PC-3 (cell line): ENCODE measurements around the gene ACOXL. TPM values are rescaled to one million over a fixed set of nuclear protein-coding genes. Genes with fewer than 3 reads are reported as not detected.

Experiments
- ATAC-seq: fragments of 200-7000 bp; cut with Tn5 transposase; 2 replicates; pipeline ENCODE4 v1.9.1; 2020; ENCODE audit warnings: mild to moderate bottlenecking, moderate library complexity
- BruUV-seq: library from RNA; stranded (reverse); fragments of 400-500 nt; replicated peaks from 2 replicates; lab custom pipeline; 2021; lab: Mats Ljungman, UMichigan
- CTCF ChIA-PET: fragments of 300-600 bp; sonication (Branson Sonifier 250); formaldehyde crosslinking; loops from one replicate; lab custom pipeline; 2022; ENCODE audit warnings: antibody characterized with exemption; lab: Charles Lee
- POLR2A ChIA-PET: fragments of 300-600 bp; sonication (Branson Sonifier 250); formaldehyde crosslinking; loops from one replicate; lab custom pipeline; 2022; ENCODE audit warnings: antibody characterized with exemption; ENCODE audit not compliant: unreplicated experiment; lab: Charles Lee
- DNase-seq: peaks from one replicate; pipeline ENCODE4 v3.0.0-alpha.2; 2015
- H2AFZ ChIP-seq: fragments of 300-600 bp; sonication (generic); 2 replicates; pipeline ENCODE4 v1.6.0; 2016; ENCODE audit warnings: antibody characterized with exemption, low read length
- H3F3A ChIP-seq: fragments of 300-600 bp; sonication (generic); one replicate; pipeline ENCODE4 v1.6.0; 2017; ENCODE audit warnings: antibody characterized with exemption, low read length, control low read depth, mild to moderate bottlenecking; ENCODE audit not compliant: unreplicated experiment
- H3K27ac ChIP-seq: fragments of 300-600 bp; sonication (generic); 2 replicates; pipeline ENCODE4 v1.5.1; 2016; ENCODE audit warnings: mild to moderate bottlenecking, low read length
- H3K27me3 ChIP-seq: fragments of 300-600 bp; sonication (generic); 2 replicates; pipeline ENCODE4 v1.6.1; 2016; ENCODE audit warnings: low read length, mixed read lengths
- H3K36me3 ChIP-seq: fragments of 300-600 bp; sonication (generic); 2 replicates; pipeline ENCODE4 v1.6.1; 2016; ENCODE audit warnings: low read depth, mixed run types, low read length, mixed read lengths
- H3K4me1 ChIP-seq: fragments of 300-600 bp; sonication (generic); 2 replicates; pipeline ENCODE4 v1.5.1; 2016; ENCODE audit warnings: low read length; ENCODE audit not compliant: insufficient read depth
- H3K4me2 ChIP-seq: fragments of 300-600 bp; sonication (generic); 2 replicates; pipeline ENCODE4 v1.6.0; 2016; ENCODE audit warnings: low read length
- H3K4me3 ChIP-seq: fragments of 300-600 bp; sonication (generic); 2 replicates; pipeline ENCODE4 v1.5.1; 2016; ENCODE audit warnings: mild to moderate bottlenecking, low read length, mixed read lengths
- H3K79me2 ChIP-seq: fragments of 300-600 bp; sonication (generic); 2 replicates; pipeline ENCODE4 v1.6.1; 2017; ENCODE audit warnings: low read length, mixed read lengths
- H3K9ac ChIP-seq: fragments of 300-600 bp; sonication (generic); 2 replicates; pipeline ENCODE4 v1.6.0; 2016; ENCODE audit warnings: mild to moderate bottlenecking, low read length
- H3K9me2 ChIP-seq: fragments of 300-600 bp; sonication (generic); replicated peaks from 2 replicates; pipeline ENCODE4 v1.6.1; 2016; ENCODE audit warnings: mixed run types, low read length, mixed read lengths
- H3K9me3 ChIP-seq: fragments of 300-600 bp; sonication (generic); 2 replicates; pipeline ENCODE4 v1.6.1; 2016; ENCODE audit warnings: low read length, mixed read lengths
- H4K20me1 ChIP-seq: fragments of 300-600 bp; sonication (generic); 2 replicates; pipeline ENCODE4 v1.6.1; 2016; ENCODE audit warnings: low read length, mixed read lengths
- CTCF ChIP-seq: fragments of 300-600 bp; sonication (generic); conservative IDR thresholded peaks from 2 replicates; pipeline ENCODE4 v1.5.1; 2017; ENCODE audit warnings: antibody characterized with exemption, low read depth, mild to moderate bottlenecking, low read length
- EZH2 ChIP-seq: fragments of 300-600 bp; sonication (generic); IDR thresholded peaks from one replicate; pipeline ENCODE4 v1.6.1; 2017; ENCODE audit warnings: antibody characterized with exemption, mild to moderate bottlenecking, low read length; ENCODE audit not compliant: unreplicated experiment
- EZH2phosphoT487 ChIP-seq: fragments of 300-600 bp; sonication (generic); IDR thresholded peaks from 2 replicates; pipeline ENCODE4 v1.6.1; 2018; ENCODE audit warnings: mild to moderate bottlenecking, antibody characterized with exemption, low read length, borderline replicate concordance
- intact Hi-C: fragments of 100-400 bp; cut with micrococcal nuclease; formaldehyde crosslinking; loops from 2 replicates; pipeline ENCODE4 v1.9.0; 2023
- total RNA-seq: library from RNA; depleted of rRNA; stranded (reverse); fragments of >200 nt; gene quantifications from 2 replicates; pipeline ENCODE4 v1.2.3, GENCODE V29; 2014

The ACOXL gene
- total RNA-seq, 1 experiment from 2014 or later: 16.3 TPM

DNA sequence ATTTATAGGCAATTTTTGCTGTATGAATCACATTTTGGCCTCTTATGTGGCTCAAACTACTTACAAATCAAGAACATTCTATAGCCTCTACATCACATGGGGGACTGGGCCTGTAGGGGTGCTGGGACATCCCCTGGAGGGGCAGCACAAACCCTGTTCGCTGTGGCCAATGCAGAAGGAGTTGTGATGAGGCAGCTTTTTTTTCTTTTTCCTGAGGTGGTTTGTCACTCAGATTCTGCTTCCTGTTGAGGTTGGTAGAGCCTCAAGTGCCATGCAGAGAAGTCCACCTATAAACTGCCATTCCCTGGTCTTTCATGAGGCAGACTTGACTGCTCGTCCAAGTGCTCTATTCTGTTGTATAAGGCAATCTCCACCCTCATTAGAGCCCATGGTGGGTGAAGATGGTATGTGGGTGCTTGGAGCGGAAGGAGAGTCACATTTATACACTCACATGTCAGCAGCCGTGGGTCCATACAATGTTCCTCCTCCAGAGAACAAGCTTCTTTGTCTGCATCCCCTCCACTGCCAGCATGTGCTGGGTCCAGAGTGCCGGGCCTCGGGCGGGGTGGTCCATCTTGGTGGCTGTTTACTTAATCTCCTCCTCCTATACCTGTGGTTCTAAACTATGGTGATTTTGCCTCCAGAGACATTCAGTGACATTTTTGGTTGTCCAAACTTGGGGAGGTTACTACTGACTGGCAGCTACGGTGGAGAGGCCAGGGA is 120.3 kb downstream of the ACOXL start:
- Histone ChIP-seq H3K9me3 (no peaks in the 10 kb centered on the region), H3K9ac (no peak overlapping the region), H3K36me3 (no peaks in the 10 kb centered on the region), H3K79me2 (no peaks in the 10 kb centered on the region), H4K20me1 (no peaks in the 10 kb centered on the region), H3F3A (no peaks in the 10 kb centered on the region), H3K4me3 (no peak overlapping the region), H3K9me2 (no peaks in the 10 kb centered on the region), H3K4me2 (no peak overlapping the region), H2AFZ (no peak overlapping the region), H3K27me3 (no peaks in the 10 kb centered on the region), H3K27ac (no peak overlapping the region), H3K4me1 (no peaks in the 10 kb centered on the region)
- ChIA-PET CTCF (no interaction called here), POLR2A (no interaction called here)
- DNase-seq: peak; percentile 8
- ATAC-seq: no peak
- TF ChIP-seq CTCF: no peak
- TF ChIP-seq EZH2phosphoT487: no peak
- no peak for TF ChIP-seq EZH2
- no TSS peak for BruUV-seq
- intact Hi-C loops: no loop called here

- no peak overlapping the region for H3K4me3 ChIP-seq
- no peaks in the 10 kb centered on the region for H4K20me1 ChIP-seq
- no TSS peak for BruUV-seq
- no peaks in the 10 kb centered on the region for H3K27me3 ChIP-seq
- no peak overlapping the region for H3K4me2 ChIP-seq
- intact Hi-C loops: no loop called here
- POLR2A ChIA-PET: no interaction called here
- no peaks in the 10 kb centered on the region for H3K9me2 ChIP-seq
- TF ChIP-seq CTCF: peak; percentile 76
- TF ChIP-seq EZH2phosphoT487: no peak
- TF ChIP-seq EZH2: no peak
- H3K27ac ChIP-seq: no peak overlapping the region
- H3K79me2 ChIP-seq: no peaks in the 10 kb centered on the region
- DNase-seq (peak; percentile 50), ATAC-seq (peak; percentile 63)
- no peaks in the 10 kb centered on the region for H3F3A ChIP-seq
- H3K9me3 ChIP-seq: no peaks in the 10 kb centered on the region
- H3K4me1 ChIP-seq: no peaks in the 10 kb centered on the region
- H3K36me3 ChIP-seq: no peaks in the 10 kb centered on the region
- no peak overlapping the region for H2AFZ ChIP-seq
- CTCF ChIA-PET: interaction anchor here (0.7 kb wide), 1 partner anchor 186 kb away, joined by 6 read pairs; no protein-coding TSS in a partner anchor
- no peak overlapping the region for H3K9ac ChIP-seq
Measured at GRCh38 chr2:110853516-110853915, 121.1 kb downstream of the ACOXL start.

DNA sequence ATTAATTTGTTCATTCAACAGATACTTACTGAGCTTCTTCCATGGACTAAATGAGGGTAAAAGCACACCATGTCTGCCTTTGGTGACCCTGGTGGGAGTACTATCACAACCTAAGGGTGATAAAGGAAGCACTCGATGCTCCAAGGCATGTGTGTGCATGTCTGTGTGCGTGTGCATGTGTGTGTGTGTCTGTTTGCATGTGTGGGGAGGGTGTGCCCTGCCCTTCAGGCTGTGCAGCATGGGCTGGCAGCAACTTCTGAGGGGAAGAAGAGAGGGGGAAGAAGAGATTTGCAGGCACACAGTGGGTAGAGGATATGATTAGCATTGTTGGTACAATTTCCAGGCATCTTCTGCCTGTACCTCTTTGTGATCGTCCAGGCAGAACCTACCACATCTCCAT is 121.6 kb downstream of the ACOXL start:
- POLR2A ChIA-PET: no interaction called here
- Histone ChIP-seq H3K27me3 (no peaks in the 10 kb centered on the region), H3K9me2 (no peaks in the 10 kb centered on the region), H3K79me2 (no peaks in the 10 kb centered on the region), H3K4me2 (no peak overlapping the region), H3K36me3 (no peaks in the 10 kb centered on the region), H2AFZ (no peak overlapping the region), H3K4me1 (no peaks in the 10 kb centered on the region), H3K4me3 (no peak overlapping the region), H3K27ac (no peak overlapping the region), H3K9me3 (no peaks in the 10 kb centered on the region), H4K20me1 (no peaks in the 10 kb centered on the region), H3K9ac (no peak overlapping the region), H3F3A (no peaks in the 10 kb centered on the region)
- intact Hi-C loops: no loop called here
- DNase-seq (no peak), ATAC-seq (no peak)
- CTCF ChIA-PET: interaction anchor here (0.7 kb wide), 1 partner anchor 186 kb away, joined by 6 read pairs; no protein-coding TSS in a partner anchor
- TF ChIP-seq EZH2 (no peak), EZH2phosphoT487 (no peak), CTCF (no peak)
- no TSS peak for BruUV-seq
